Daoy (cell line): ENCODE results near the gene SF3B1. TPM values are rescaled to one million over a fixed set of nuclear protein-coding genes. Genes with fewer than 3 reads are reported as not detected.
"Not testable (repeated sequence)": the region's sequence is repeated elsewhere in the genome, so short reads cannot be mapped to it uniquely, and the experiment has no call there.

ENCODE experiments used
- DNase-seq: peaks from one replicate; pipeline ENCODE4 v3.0.0-alpha.2; 2015; ENCODE audit warnings: low read depth
- total RNA-seq: library from RNA; depleted of rRNA; stranded (reverse); fragments of >200 nt; shearing (Covaris generic); gene quantifications from 2 replicates; pipeline ENCODE4 v1.2.3, GENCODE V29; 2014

Gene SF3B1
- total RNA-seq, 1 experiment from 2014 or later, result 220 TPM

DNA sequence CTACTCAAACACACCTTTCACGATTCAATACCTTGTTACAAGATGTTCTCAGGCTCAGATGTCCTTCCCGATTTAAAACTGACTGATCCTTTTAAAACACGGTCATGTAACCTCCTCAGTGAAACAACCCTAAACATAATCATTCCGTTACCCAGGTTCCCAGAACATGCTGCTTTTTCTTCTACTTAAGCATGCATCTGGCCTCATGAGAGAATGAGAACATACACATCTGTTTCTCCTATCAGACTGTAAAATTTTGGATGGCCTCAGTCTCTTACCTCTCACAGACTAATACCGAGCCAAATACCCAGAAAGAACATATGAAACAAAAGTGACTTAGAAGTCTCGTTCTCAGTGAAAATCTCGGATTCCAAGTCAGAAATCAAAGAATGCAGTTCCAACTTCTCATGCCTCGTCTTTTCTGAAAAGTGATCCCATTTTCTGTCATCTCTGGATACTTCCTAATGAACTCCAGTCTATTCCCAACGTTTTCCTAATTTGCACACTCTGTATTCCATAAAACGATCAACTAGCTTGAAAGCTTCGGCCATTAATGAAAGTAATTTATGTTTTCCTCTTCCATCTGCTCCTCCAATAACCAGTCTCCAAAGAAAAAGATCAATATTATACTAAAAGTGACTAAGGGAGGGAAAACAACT, 919 bp downstream of the SF3B1 start:
- no peak for DNase-seq

DNA sequence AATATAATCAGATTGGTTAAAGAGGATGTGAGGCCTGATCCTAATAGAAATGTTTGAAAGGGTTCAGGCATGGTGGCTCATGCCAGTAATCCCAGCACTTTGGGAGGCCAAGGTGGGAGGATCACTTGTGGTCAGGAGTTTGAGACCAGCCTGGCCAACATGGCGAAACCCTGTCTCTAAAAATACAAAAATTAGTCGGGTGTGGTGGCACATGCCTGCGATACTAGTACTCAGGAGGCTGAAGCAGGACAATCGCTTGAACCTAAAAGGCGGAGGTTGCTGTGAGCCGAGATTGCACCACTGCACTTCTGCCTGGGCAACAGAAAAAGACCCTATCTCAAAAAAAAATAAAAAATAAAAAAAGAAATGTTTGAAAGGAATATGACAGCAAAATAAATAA, 2.3 kb downstream of the SF3B1 start:
- not testable (repeated sequence) for DNase-seq

DNA sequence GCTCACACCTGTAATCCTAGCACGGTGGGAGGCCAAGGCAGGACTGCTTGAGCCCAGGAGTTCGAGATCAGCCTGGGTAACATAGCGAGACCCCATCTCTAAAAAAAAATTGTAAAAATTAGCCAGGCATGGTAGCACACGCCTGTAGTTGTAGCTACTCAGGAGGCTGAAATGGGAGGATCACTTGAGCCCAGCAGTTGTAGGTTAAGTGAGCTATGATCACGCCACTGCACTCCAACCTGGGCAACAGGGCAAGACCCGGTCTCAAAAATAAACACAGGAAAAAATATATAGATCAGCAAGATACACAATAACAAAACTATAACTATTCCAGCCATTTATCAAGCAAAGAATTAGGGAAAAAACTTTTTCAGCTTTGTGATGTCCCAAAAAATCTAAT, 3.0 kb downstream of the SF3B1 start:
- DNase-seq, result no peak

DNA sequence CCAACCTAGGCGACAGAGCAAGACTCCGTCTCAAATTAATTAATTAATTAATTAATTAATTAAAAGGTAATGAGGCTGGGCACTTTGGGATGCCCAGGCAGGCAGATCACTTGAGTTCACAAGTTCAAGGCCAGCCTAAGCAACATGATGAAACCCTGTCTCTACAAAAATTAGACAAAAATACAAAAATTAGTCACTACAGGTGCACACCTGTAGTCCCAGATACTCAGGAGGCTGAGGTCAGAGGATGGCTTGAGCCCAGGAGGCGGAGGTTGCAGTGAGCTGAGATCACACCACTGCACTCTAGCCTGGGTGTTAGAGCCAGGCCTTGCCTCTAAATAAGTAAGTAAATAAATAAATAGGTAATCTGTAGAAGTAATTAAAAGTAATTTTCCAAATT, 6.8 kb downstream of the SF3B1 start:
- no peak for DNase-seq

DNA sequence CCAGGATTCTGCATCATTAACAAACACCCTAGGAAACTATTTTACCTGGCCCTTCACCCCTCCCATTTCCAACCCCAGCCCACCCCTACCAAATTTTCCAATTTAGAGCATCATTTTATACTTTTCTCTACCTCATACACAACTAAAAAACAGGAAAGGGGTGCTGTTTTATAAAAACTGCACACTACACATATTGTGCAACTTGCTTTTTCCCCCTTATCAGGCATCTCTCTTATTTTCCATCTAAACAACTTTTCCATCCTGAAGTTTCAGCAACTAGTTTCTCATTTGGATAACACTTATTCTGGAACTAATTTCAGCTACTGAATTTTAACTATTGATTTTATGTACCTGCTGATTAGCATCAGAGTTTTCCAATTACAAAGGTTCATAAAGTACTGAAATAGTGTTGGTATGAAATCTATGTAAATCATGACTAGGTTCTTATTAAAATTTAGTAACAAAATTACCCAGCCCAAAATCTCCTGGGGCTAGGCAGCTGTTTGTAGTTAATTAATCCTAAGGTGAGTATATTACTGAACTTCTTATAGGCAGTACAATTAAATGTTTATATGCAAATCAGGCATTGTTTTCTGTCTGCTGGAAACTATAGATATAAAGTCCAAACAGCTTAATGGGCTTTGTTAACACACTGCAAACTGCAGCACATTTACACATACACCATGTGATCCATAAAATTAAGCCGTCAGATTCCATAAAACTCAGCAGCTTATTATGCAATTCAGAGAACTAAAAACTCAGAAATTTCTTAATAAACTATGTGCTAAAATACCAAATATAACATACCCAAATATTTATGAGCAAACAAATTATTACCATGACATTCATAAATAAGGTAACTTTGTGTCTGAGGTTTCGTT, 7.9 kb downstream of the SF3B1 start:
- no peak for DNase-seq

DNA sequence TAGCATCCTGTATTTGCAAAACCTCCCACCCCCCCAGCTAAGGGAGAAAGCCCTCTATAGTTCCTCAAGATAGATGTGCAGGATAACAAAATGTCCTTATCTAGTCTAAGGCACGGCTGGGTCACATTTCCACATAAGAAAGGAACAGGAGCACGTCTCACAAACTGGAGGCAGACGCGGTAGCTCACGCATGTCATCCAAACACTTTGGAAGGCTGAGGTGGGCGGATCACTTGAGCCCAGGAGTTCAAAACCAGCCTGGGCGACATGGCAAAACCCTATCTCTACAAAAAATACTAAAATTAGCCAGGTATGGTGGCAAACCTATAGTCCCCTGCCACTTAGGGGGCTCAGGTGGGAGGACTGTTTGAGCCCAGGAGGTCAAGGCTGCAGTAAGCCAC, 9.3 kb downstream of the SF3B1 start:
- DNase-seq, result no peak

DNA sequence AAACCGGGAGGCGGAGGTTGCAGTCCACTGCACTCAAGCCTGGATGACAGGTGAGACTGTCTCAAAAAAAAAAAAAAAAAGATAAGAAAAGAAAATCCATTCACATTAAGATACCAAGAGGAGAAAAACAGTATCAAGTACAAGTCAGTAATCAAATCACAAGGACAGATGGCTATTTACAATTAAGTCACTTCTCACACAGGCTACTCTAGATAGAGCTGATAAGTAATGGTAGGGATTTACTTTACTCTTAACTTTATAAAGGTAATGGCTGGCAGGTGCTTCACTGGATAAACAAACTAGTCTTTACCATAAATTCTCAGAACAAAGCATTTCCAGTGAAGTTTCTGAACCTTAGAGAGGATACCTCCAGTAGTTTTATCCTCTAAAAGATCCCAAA, 11.5 kb downstream of the SF3B1 start:
- no peak for DNase-seq

DNA sequence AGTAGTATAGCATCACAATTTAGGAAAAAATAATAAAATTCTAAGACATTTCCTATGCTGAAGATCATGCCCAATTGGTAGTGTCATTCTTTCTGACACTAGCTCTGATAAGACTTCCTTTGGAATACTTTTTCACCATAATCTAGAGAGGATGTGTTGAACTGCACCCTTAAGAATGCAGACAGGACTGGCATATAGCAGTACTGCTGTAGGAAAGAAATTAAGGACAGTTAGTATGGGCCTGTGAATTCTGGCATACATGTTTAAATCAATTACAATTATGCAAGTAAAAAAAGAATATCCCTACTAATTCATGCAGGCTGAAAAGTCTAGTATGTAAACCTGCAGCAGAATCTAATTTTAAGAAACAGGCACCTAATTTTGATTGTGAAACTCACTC, 15.4 kb downstream of the SF3B1 start:
- DNase-seq, result no peak

DNA sequence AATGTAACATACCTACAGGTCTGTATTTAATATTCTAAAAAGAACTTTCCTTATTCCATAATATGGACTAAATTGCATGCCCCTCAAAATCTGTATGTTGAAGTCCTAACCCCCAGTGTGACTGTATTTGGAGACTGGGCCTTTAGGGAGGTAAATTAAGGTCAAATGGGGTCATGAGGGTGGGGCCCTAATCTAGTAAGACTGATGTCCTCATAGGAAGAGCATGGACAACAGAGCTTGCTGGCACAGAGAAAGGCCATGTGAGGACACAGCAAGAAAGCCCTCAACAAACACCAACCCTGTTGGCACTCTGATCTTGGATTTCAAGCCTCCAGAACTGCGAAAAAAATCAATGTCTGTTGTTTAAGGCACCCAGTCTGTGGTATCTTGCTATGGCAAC, 18.6 kb downstream of the SF3B1 start:
- no peak for DNase-seq

DNA sequence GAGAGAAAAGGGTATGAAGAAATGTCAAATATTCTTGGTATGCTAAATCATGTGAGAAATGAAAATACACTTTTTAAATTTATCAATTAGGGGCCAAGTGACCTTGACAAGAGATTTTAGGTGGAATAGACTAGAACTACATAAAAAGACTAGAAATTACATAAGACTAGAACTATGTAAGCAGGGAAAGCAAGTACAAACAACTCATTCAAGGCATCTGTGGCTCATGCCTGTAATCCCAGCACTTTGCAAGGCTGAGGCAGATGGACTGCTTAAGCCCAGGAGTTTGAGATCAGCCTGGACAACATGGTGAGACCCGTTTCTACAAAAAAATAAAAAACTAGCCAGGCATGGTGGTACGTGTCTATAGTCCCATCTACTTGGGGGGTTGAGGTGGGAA, 20.3 kb downstream of the SF3B1 start:
- DNase-seq, result no peak

DNA sequence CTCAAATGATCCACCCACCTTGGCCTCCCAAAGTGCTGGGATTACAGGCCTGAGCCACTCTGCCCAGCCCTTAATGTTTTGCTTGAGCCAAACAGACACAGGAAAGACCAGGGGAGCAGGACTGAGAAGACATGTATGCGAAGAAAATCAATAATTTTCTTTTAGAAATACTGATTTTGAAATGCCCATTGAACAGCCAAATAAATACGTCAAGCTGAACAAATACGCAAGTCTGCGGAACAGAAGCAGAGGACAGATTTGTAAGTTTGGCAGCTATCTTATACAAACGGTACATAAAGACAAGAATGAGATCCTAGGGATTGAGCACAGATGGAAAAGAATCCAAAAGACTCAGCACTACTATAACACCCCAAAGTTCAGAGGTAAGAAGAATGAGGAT, 20.8 kb downstream of the SF3B1 start:
- DNase-seq, result no peak

DNA sequence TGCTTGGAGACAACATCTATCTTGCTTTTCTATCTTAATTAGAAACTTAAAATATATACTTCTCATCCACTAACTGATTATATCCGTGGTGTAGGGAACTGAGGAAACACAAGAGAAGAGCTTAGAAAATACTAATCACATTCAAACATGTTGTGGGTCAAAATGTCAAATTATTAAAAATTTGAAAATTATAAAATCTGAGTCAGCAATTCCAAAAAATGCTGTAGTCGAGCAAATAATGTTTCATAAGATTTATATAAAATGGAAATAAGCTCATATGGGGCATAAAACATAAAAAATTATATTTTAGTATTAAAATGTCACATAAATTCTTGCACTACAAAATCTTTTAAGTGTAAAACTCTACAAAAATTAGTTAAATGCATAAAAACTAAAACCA, 29.2 kb downstream of the SF3B1 start:
- no peak for DNase-seq

DNA sequence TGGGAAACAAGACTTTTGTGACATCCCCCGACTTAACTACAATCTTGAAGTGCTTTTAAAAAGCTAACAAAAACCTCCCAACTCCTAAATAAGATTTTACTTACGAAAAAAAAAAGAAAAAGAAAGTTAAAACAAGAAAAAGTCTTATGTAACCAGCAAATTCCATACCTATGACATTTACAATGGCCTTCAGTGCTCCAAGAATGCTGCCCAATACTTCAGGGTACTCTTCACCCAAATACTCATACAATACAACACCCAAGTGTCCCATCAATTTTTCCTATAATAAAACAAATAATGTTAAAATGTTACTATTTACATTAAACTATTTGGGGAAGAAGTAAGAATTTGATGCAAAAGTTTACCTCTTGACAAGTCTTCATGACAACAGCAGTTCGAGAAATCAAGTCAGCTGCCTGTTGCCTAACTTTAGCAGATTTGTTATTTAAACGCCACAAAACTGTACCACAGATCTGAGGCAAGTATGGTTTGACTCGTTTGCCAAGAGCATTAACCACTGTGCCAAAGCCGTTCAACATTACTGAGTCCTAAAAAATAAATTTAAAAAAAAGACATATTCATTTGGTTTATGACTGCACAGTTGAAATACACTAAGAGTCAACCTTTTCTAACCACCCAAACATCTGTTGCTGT, 34.8 kb downstream of the SF3B1 start:
- no peak for DNase-seq

DNA sequence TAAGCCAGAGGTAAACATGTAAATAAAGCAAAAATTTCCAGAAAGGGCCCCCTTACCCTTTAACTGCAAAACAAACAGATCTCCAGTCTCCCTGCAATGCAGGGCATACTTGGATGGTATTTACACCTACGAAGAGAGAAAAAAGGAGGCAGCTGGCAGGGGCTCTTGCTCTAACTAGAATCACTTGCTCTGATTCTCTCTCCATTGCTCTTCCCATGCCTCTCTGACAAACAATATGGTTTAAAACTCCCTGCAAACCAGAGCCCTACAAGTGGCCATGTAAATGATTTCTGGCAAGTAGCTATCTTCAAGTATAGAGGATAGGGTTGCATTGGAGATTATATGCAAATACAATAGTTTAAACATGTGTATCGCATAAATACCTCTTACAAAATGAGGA, 35.9 kb downstream of the SF3B1 start:
- no peak for DNase-seq

DNA sequence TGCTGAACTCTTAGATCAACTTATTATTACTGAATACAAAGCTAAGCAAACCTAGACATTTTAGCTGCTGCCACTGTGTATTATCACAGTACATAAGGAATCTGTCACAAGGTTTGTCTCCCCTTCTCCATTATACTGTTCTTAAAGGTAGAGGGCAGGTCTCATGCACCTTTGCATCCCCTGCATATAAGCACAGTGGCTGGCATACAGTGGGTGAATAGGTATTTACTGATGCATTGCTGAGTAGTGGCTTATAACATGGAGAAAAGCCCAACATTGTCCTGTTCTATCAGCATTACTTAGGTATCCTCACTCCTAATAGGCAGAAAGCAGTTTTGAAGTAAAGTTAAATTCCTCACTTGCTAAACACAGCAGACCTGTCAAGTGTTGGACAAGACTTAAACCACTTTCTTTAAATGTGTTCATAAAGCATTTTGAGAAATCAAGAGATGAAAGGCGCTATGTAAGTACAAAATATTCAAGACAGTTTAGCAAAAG, 43.6 kb downstream of the SF3B1 start:
- no peak for DNase-seq

DNA sequence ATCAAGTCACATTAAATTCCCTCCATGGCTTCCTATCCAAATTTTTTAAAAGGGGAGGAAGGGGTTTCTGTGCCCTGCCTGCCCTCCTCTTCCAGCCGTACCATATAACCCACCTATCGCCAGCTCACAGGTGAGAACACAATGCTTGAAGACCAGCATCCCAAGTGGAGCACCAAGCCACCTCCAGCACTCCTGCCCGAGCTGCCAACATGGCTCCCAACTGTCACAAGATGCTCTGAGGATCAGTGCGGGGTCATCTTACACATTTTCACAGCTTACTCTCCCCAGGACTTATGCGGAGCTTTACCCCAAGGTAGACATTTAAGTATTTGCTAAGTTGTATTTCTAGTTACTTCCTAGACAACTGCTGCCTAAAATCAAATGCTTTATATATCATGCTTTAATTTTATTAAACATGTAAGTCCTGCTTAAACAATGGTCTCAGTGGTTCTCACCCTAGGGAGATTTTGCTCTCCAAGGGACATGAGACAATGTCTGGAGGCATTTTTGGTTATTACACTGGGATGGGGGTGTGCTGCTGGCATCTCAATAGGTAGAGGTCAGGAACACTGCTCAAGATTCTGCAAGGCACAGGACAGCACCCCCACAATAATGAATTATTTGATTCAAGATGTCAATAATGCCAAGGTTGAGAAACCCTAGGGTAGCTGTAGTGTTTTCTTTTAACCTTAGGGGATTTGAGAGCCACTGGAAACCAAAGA, 45.8 kb downstream of the SF3B1 start:
- DNase-seq, result no peak

DNA sequence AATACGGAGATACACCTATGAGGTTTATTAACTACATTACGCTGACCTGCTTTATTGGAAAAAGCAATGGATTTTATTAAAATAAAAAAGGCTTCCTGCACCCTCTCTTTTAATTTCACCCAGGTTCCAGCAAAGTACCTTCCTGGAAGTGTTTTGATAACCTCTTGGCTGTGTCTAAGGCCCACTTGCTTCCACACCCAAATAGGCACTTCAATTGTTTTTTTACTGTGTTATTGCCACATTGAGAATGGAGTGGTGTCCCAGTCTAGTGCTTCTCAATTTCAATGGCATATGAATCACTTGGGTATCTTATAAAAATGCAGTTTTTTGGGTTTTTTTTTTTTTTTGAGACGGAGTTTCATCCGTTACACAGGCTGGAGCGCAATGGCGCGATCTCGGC, 47.6 kb downstream of the SF3B1 start:
- no peak for DNase-seq

DNA sequence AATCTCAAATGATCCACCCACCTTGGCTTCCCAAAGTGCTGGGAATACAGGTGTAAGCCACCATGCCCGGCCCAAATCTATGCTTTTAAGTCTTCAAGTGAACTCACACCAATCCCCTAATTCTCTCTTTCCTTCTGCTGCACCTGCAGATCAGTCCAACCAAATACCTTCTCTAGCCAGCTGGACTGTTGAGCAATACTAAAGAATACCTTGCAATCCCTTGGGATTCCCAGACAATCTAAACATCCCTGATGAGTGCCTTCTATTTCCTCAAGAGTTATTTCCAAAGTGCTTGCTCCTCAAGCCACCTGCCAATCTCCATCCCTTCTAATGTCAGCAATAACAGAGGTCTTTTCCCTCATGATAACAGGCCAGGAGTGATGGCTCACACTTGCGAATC, 48.6 kb downstream of the SF3B1 start:
- DNase-seq, result no peak

DNA sequence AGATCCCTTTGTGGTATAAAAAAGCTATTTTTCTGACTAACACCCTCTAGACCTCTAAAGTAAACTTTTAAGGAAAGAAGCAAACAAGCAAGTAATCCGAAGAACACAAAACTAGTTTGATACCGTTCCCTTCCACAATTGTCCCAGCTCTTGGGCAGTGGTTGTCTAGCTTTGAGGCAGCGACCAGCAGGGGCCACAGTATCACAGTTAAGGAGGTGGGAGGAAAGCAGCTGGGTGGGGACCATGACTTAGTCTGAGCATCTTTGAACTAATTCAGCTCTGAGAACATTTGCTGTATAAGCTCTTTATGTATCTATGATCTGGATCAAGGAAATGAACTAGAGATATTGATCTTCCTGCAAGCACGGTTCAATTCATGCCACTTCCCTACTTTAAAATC, 51.0 kb downstream of the SF3B1 start:
- no peak for DNase-seq

DNA sequence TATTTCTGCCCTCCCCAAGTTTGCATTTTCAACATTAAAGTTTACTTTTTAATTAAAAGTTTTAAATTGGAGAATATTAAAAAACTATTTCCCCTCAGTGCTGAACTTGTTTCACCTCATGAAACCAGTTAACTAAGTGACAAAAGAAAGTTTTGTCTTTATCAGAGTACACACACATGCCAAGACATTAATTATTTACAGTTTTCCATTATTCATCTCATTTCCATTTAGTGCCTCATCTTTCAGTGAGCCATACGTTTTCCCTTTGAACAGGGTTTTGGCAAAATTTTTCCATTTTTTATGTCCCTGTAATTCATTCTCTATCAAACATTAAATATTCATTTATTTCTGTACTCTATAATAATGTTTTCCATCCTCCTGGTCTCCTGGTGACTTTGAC, 53.2 kb downstream of the SF3B1 start:
- no peak for DNase-seq

DNA sequence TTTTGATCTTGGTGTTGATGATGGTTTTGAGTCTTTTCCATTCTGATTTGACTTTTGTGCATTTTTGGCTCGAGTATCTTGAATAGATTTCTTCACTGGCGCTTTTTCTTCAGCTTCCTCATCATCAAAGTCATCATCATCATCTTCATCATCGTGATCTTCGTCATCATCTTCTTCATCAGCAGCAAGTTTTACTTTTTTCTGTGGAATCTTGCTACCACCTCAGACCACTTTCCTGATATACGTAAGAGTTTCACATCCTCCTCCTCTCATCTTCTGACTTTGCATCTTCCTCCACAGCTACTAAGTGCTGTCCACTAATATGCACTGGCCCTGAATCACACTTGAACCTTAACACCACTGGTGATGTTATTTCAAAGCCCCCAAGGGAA, 54.9 kb downstream of the SF3B1 start:
- not testable (repeated sequence) for DNase-seq

DNA sequence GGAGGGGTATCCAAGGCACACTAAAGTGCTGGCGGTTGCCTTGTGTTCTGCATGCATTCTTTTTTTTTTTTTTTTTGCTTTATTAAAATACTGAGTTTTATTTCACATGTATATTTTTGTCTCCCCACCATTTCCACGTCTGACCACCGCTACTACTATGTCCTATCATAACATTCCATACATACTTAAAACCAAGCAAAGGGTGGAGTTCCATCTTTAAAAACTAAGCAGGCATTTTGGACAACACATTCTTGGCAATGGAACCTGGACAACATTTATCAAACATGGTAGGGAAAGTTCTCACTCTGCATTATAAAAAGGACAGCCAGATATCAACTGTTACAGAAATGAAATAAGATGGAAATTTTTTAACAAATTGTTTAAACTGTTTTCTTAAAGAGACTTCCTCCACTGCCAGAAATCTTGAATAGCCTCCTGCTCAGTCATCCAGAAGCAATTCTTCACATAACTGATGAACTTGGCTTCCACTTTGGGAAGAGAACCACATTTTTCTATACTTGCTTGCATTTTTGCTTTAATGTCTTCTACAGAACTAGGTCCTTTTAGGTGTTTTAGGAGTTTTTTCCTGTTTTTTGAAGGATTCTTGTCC, 55.4 kb downstream of the SF3B1 start:
- not testable (repeated sequence) for DNase-seq
